ENCODE measurements around the gene PRSS35.
"Not testable (repeated sequence)": the region's sequence is repeated elsewhere in the genome, so short reads cannot be mapped to it uniquely, and the experiment has no call there.

PRSS35 gene

GRCh38 chr6:83511901-83512681, at the start of gene PRSS35:
PRSS35 (plus strand) TSS chr6:83512534; CDS start chr6:83523442, 10,908 bp downstream.
- DNase-seq: peak in 1 of 2 donors; percentile 43

GRCh38 chr6:83463886-83464285, 48.4 kb upstream of the PRSS35 start:
- no peak for DNase-seq

- no peak for DNase-seq
Observed at GRCh38 chr6:83464381-83465140, 47.8 kb upstream of the PRSS35 start.

- DNase-seq: no peak
Observed at GRCh38 chr6:83466328-83466727, 46.0 kb upstream of the PRSS35 start.

- peak; percentile 27 to 35 for DNase-seq
Observed at GRCh38 chr6:83467620-83468036, 44.7 kb upstream of the PRSS35 start.

GRCh38 chr6:83470001-83470400, 42.3 kb upstream of the PRSS35 start:
- DNase-seq: no peak

GRCh38 chr6:83470587-83470986, 41.7 kb upstream of the PRSS35 start:
- DNase-seq: no peak

GRCh38 chr6:83472767-83473166, 39.6 kb upstream of the PRSS35 start:
- DNase-seq: no peak

- no peak for DNase-seq
Observed at GRCh38 chr6:83474309-83474708, 38.0 kb upstream of the PRSS35 start.

- DNase-seq: no peak
Observed at GRCh38 chr6:83476971-83477370, 35.4 kb upstream of the PRSS35 start.

- DNase-seq: no peak
Observed at GRCh38 chr6:83479389-83479788, 32.9 kb upstream of the PRSS35 start.

- DNase-seq: no peak
Observed at GRCh38 chr6:83480470-83480869, 31.9 kb upstream of the PRSS35 start.

GRCh38 chr6:83481938-83482337, 30.4 kb upstream of the PRSS35 start:
- not testable (repeated sequence) for DNase-seq

GRCh38 chr6:83488448-83488847, 23.9 kb upstream of the PRSS35 start:
- no peak for DNase-seq

GRCh38 chr6:83488861-83489260, 23.5 kb upstream of the PRSS35 start:
- no peak for DNase-seq

GRCh38 chr6:83490217-83490807, 22.0 kb upstream of the PRSS35 start:
- no peak for DNase-seq

GRCh38 chr6:83505356-83505755, 7.0 kb upstream of the PRSS35 start:
- no peak for DNase-seq

- no peak for DNase-seq
Observed at GRCh38 chr6:83509441-83509840, 2.9 kb upstream of the PRSS35 start.

GRCh38 chr6:83510791-83511190, 1.5 kb upstream of the PRSS35 start:
- DNase-seq: no peak

- no peak for DNase-seq
Observed at GRCh38 chr6:83511266-83511665, 1.1 kb upstream of the PRSS35 start.

- DNase-seq: no peak
Observed at GRCh38 chr6:83514466-83514865, 2.1 kb downstream of the PRSS35 start.

- DNase-seq: peak in 1 of 2 donors; percentile 79
Observed at GRCh38 chr6:83514866-83515466, 2.6 kb downstream of the PRSS35 start.

- DNase-seq: no peak
Observed at GRCh38 chr6:83517500-83517899, 5.2 kb downstream of the PRSS35 start.
